ENCODE measurements around the gene SNCB. TPM values are rescaled to one million over a fixed set of nuclear protein-coding genes. Genes with fewer than 3 reads are reported as not detected.

Gene SNCB
- total and polyA plus RNA-seq, 4 donors: 0.02 TPM; not detected in 3

DNA sequence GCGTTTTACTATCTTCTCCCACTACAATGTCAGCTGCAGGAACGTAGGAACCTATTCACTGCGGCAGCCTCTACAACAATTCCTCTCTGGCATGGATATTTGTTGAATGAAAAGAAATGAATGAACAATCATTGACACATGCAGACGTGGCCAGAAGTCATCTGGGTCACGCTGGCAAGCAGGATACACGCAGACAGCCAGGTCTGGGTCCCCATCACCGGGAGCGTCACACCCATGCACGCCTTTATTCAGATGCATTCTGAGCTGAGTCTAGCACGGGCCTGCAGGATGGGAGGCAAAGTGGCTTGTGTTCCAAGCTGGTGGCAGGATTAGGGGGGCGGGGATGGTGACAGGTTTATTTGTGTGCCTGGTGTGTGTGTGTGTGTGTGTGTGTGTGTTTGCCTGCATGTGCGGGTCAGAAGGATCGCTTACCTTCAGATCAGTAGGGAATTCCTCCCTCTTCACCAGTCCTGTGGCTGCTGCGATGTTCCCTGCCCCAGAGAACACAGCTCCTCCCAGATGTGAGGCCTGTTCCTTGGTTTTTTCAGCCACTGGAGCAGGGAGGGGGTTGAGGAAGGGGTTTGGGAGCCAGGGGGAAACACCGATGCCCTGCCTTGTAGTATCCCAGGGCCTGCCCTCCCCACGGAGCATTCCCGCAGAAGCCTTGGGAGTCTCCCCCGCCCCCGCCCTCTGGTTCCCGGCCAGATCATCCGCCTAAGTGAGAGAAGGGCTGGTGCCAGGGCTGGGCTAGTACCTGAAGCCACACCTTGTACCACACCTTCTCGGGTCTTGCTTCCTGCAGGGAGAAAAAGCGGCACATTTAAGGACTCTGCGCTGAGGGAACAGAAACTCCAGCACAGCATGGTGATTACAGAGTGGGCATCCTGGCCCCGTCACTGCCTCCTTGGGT, 4.1 kb downstream of the SNCB start:
- Histone ChIP-seq H3K9me3 (ENCODE audit: control insufficient read depth in 4 of 4, insufficient read depth in 3 of 4, low read length in 3 of 4) (peaks cover 0 to 2% (median 0%) of the 10 kb centered on the region in 4 donors), H3K4me1 (ENCODE audit: control insufficient read depth in 5 of 5, insufficient read depth in 5 of 5, low read length in 5 of 5) (peaks cover 0 to 10% (median 4%) of the 10 kb centered on the region in 5 donors), H3K4me3 (no peak overlapping the region), H3K9ac (ENCODE audit: insufficient read depth in 1 of 2, low read length in 2 of 2) (no peak overlapping the region), H3K36me3 (ENCODE audit: control insufficient read depth in 4 of 4, insufficient read depth in 4 of 4, low read length in 4 of 4) (no peaks in the 10 kb centered on the region), H3K27ac (ENCODE audit: low read depth in 1 of 2, low read length in 1 of 2) (no peak overlapping the region), H3K27me3 (ENCODE audit: control insufficient read depth in 3 of 3, insufficient read depth in 3 of 3, low read length in 2 of 3) (peaks cover 19 to 76% (median 58%) of the 10 kb centered on the region in 3 donors)
- DNase-seq: no peak
- TF ChIP-seq, protein P1, sequence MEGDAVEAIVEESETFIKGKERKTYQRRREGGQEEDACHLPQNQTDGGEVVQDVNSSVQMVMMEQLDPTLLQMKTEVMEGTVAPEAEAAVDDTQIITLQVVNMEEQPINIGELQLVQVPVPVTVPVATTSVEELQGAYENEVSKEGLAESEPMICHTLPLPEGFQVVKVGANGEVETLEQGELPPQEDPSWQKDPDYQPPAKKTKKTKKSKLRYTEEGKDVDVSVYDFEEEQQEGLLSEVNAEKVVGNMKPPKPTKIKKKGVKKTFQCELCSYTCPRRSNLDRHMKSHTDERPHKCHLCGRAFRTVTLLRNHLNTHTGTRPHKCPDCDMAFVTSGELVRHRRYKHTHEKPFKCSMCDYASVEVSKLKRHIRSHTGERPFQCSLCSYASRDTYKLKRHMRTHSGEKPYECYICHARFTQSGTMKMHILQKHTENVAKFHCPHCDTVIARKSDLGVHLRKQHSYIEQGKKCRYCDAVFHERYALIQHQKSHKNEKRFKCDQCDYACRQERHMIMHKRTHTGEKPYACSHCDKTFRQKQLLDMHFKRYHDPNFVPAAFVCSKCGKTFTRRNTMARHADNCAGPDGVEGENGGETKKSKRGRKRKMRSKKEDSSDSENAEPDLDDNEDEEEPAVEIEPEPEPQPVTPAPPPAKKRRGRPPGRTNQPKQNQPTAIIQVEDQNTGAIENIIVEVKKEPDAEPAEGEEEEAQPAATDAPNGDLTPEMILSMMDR (IDR thresholded peaks at IDR 0.05; ENCODE audit: control extremely low read depth, extremely low read depth): no peak
- 54 to 55% methylated on average over 25 of the region's 25 CpGs for WGBS, 2 donors
- no peak for ATAC-seq (ENCODE audit: insufficient read depth, low FRiP score)

DNA sequence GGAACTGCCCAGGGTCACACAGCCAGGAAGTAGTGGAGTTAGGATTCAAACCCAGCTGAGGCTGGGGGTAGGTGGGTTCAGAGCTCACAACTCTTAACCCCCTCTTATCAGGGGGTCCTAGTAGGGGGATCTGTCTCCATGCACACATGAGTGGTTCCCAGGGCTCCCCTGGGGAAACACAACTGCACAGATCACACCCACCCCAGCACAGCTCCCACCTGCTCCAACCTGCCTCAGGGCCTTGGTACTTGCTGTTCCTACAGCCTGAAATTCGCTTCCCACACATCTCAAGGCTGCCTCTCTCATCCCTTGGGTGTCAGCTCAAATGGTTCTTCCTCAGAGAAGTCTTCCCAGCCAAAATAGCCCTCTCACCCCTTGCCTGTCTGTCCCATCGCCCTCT, 4.8 kb downstream of the SNCB start:
- Histone ChIP-seq H3K4me3 (no peak overlapping the region), H3K27ac (ENCODE audit: low read depth in 1 of 2, low read length in 1 of 2) (no peak overlapping the region), H3K9ac (ENCODE audit: insufficient read depth in 1 of 2, low read length in 2 of 2) (no peak overlapping the region), H3K4me1 (ENCODE audit: control insufficient read depth in 5 of 5, insufficient read depth in 5 of 5, low read length in 5 of 5) (peaks cover 0 to 11% (median 4%) of the 10 kb centered on the region in 5 donors), H3K9me3 (ENCODE audit: control insufficient read depth in 4 of 4, insufficient read depth in 3 of 4, low read length in 3 of 4) (peaks cover 0 to 2% (median 0%) of the 10 kb centered on the region in 4 donors), H3K36me3 (ENCODE audit: control insufficient read depth in 4 of 4, insufficient read depth in 4 of 4, low read length in 4 of 4) (no peaks in the 10 kb centered on the region), H3K27me3 (ENCODE audit: control insufficient read depth in 3 of 3, insufficient read depth in 3 of 3, low read length in 2 of 3) (peaks cover 19 to 76% (median 56%) of the 10 kb centered on the region in 3 donors)
- ATAC-seq (ENCODE audit: insufficient read depth, low FRiP score) (no peak), DNase-seq (no peak)
- TF ChIP-seq, protein P1 (IDR thresholded peaks at IDR 0.05; ENCODE audit: control extremely low read depth, extremely low read depth): no peak
- WGBS, 2 donors: 78 to 88% methylated on average over 2 of the region's 2 CpGs

DNA sequence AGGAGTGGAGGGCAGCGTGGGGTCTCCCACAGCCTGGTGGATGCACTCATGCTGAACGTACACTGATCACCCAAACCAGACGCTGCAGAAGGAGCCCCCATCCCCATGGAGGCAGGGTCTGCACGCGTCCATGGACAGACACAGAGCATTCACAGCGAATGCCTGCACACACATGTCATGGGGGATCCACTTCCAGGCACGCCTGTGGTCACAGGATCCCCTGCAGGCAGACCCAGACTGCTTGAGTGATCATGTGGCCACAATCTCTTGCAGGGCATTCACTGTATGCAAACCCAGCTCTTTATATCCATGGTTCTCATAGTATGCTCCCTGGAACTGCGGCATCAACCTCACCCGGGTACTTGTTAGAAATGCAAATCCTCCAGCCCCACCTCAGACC, 5.4 kb downstream of the SNCB start:
- TF ChIP-seq, protein P1 (IDR thresholded peaks at IDR 0.05; ENCODE audit: control extremely low read depth, extremely low read depth): no peak
- H3K36me3 ChIP-seq (ENCODE audit: control insufficient read depth in 4 of 4, insufficient read depth in 4 of 4, low read length in 4 of 4): no peaks in the 10 kb centered on the region
- H3K27ac ChIP-seq (ENCODE audit: low read depth in 1 of 2, low read length in 1 of 2): no peak overlapping the region
- ATAC-seq (ENCODE audit: insufficient read depth, low FRiP score) (no peak), DNase-seq (no peak)
- no peak overlapping the region for H3K4me3 ChIP-seq
- peaks cover 16 to 80% (median 57%) of the 10 kb centered on the region in 3 donors for H3K27me3 ChIP-seq (ENCODE audit: control insufficient read depth in 3 of 3, insufficient read depth in 3 of 3, low read length in 2 of 3)
- 60 to 71% methylated on average over 9 of the region's 9 CpGs for WGBS, 2 donors
- peaks cover 0 to 2% (median 0%) of the 10 kb centered on the region in 4 donors for H3K9me3 ChIP-seq (ENCODE audit: control insufficient read depth in 4 of 4, insufficient read depth in 3 of 4, low read length in 3 of 4)
- peaks cover 0 to 11% (median 3%) of the 10 kb centered on the region in 5 donors for H3K4me1 ChIP-seq (ENCODE audit: control insufficient read depth in 5 of 5, insufficient read depth in 5 of 5, low read length in 5 of 5)
- no peak overlapping the region for H3K9ac ChIP-seq (ENCODE audit: insufficient read depth in 1 of 2, low read length in 2 of 2)
